ENCODE data around the gene MYG1.
"Not testable (repeated sequence)": the region's sequence is repeated elsewhere in the genome, so short reads cannot be mapped to it uniquely, and the experiment has no call there.

MYG1 gene

GRCh38 chr12:53325511-53326061, 26.1 kb downstream of the MYG1 start:
- Histone ChIP-seq H4K20me1 (no peaks in the 10 kb centered on the region), H3K27me3 (peaks cover 16 to 26% (median 18%) of the 10 kb centered on the region in 11 experiments), H3K27ac (peak overlapping the region; percentile 50 to 85 (median 78); a peak in 21 of 22 replicates), H3K4me1 (peaks cover 28 to 40% (median 32%) of the 10 kb centered on the region in 10 experiments), H3K9ac (peak overlapping the region; percentile 76 to 87 (median 84)), H3K4me3 (peak overlapping the region; percentile 53 to 76 (median 66)), H3K4me2 (peak overlapping the region; percentile 81 to 99 (median 93)), H3K9me3 (replicated peaks in 1 of 11) (no peaks in the 10 kb centered on the region), H3K36me3 (no peaks in the 10 kb centered on the region)
- no peak for TF ChIP-seq Cebpa-rat (IDR thresholded peaks at IDR 0.05)

GRCh38 chr12:53326460-53327185, 27.1 kb downstream of the MYG1 start:
- Histone ChIP-seq H3K4me1 (peaks cover 24 to 35% (median 28%) of the 10 kb centered on the region in 10 experiments), H3K9ac (peak overlapping the region in 2 of 11 experiments; percentile 77 to 87; a peak in 1 of 22 replicates), H3K36me3 (no peaks in the 10 kb centered on the region), H3K4me3 (peak overlapping the region in 6 of 10 experiments; percentile 64 to 76 (median 72); a peak in 6 of 20 replicates), H3K9me3 (replicated peaks in 1 of 11) (no peaks in the 10 kb centered on the region), H4K20me1 (no peaks in the 10 kb centered on the region), H3K4me2 (peak overlapping the region; percentile 81 to 99 (median 93); a peak in 19 of 22 replicates), H3K27me3 (peaks cover 16 to 26% (median 19%) of the 10 kb centered on the region in 11 experiments), H3K27ac (no peak overlapping the region)
- TF ChIP-seq Cebpa-rat (IDR thresholded peaks at IDR 0.05): no peak

- TF ChIP-seq Cebpa-rat (IDR thresholded peaks at IDR 0.05): no peak
- no peak overlapping the region for H3K27ac ChIP-seq
- no peaks in the 10 kb centered on the region for H3K9me3 ChIP-seq (replicated peaks in 1 of 11)
- H4K20me1 ChIP-seq: no peaks in the 10 kb centered on the region
- H3K4me3 ChIP-seq: no peak overlapping the region
- H3K4me2 ChIP-seq: no peak overlapping the region
- H3K36me3 ChIP-seq: no peaks in the 10 kb centered on the region
- H3K27me3 ChIP-seq: peaks cover 19 to 35% (median 27%) of the 10 kb centered on the region in 11 experiments
- H3K9ac ChIP-seq: no peak overlapping the region
- H3K4me1 ChIP-seq: peaks cover 19 to 30% (median 24%) of the 10 kb centered on the region in 10 experiments
Measured at GRCh38 chr12:53327435-53328042, 28.0 kb downstream of the MYG1 start.

GRCh38 chr12:53328043-53328435, 28.5 kb downstream of the MYG1 start:
- peaks cover 24 to 34% (median 29%) of the 10 kb centered on the region in 10 experiments for H3K4me1 ChIP-seq
- H4K20me1 ChIP-seq: no peaks in the 10 kb centered on the region
- no peak for TF ChIP-seq Cebpa-rat (IDR thresholded peaks at IDR 0.05)
- H3K36me3 ChIP-seq: no peaks in the 10 kb centered on the region
- H3K9me3 ChIP-seq (replicated peaks in 1 of 11): no peaks in the 10 kb centered on the region
- no peak overlapping the region for H3K4me3 ChIP-seq
- H3K27ac ChIP-seq: no peak overlapping the region
- H3K27me3 ChIP-seq: peaks cover 24 to 40% (median 32%) of the 10 kb centered on the region in 11 experiments
- H3K9ac ChIP-seq: no peak overlapping the region
- no peak overlapping the region for H3K4me2 ChIP-seq

- TF ChIP-seq Cebpa-rat (IDR thresholded peaks at IDR 0.05): no peak
- H3K27me3 ChIP-seq: peaks cover 27 to 50% (median 44%) of the 10 kb centered on the region in 11 experiments
- H3K9me3 ChIP-seq (replicated peaks in 1 of 11): no peaks in the 10 kb centered on the region
- H3K4me3 ChIP-seq: no peak overlapping the region
- no peaks in the 10 kb centered on the region for H3K36me3 ChIP-seq
- peaks cover 20 to 44% (median 33%) of the 10 kb centered on the region in 10 experiments for H3K4me1 ChIP-seq
- H3K4me2 ChIP-seq: no peak overlapping the region
- no peak overlapping the region for H3K27ac ChIP-seq
- H3K9ac ChIP-seq: no peak overlapping the region
- peaks cover 0 to 1% (median 0%) of the 10 kb centered on the region in 11 experiments; a peak in 1 of 22 replicates for H4K20me1 ChIP-seq
Measured at GRCh38 chr12:53330671-53331070, 31.2 kb downstream of the MYG1 start.

- H4K20me1 ChIP-seq: peaks cover 0 to 11% (median 0%) of the 10 kb centered on the region in 11 experiments; a peak in 3 of 22 replicates
- H3K27ac ChIP-seq: peak overlapping the region in 1 of 11 experiments; percentile 36; a peak in 1 of 22 replicates
- not testable (repeated sequence) for H3K9me3 ChIP-seq (replicated peaks in 1 of 11); H3K4me3 ChIP-seq; H3K36me3 ChIP-seq
- peaks cover 27 to 48% (median 39%) of the 10 kb centered on the region in 10 experiments for H3K4me1 ChIP-seq
- peak overlapping the region in 9 of 11 experiments; percentile 12 to 68 (median 55); a peak in 10 of 22 replicates for H3K9ac ChIP-seq
- H3K27me3 ChIP-seq: peaks cover 29 to 51% (median 44%) of the 10 kb centered on the region in 11 experiments
- H3K4me2 ChIP-seq: peak overlapping the region; percentile 71 to 88 (median 84)
Measured at GRCh38 chr12:53332339-53332738, 32.8 kb downstream of the MYG1 start.

GRCh38 chr12:53332744-53333143, 33.2 kb downstream of the MYG1 start:
- Histone ChIP-seq H3K9me3 (replicated peaks in 1 of 11) (no peaks in the 10 kb centered on the region), H3K9ac (peak overlapping the region; percentile 12 to 68 (median 54); a peak in 15 of 22 replicates), H3K4me3 (peak overlapping the region in 2 of 10 experiments; percentile 18 to 27; a peak in 2 of 20 replicates), H3K27ac (peak overlapping the region in 4 of 11 experiments; percentile 36 to 61 (median 53); a peak in 10 of 22 replicates), H3K4me1 (peaks cover 27 to 52% (median 41%) of the 10 kb centered on the region in 10 experiments), H3K27me3 (peaks cover 33 to 55% (median 48%) of the 10 kb centered on the region in 11 experiments), H4K20me1 (peaks cover 0 to 11% (median 0%) of the 10 kb centered on the region in 11 experiments; a peak in 3 of 22 replicates), H3K4me2 (peak overlapping the region; percentile 71 to 88 (median 84)), H3K36me3 (no peaks in the 10 kb centered on the region)
- no peak for TF ChIP-seq Cebpa-rat (IDR thresholded peaks at IDR 0.05)

- Histone ChIP-seq H3K9ac (peak overlapping the region in 5 of 11 experiments; percentile 5 to 62 (median 54); a peak in 7 of 22 replicates), H3K4me2 (peak overlapping the region; percentile 71 to 88 (median 84); a peak in 21 of 22 replicates), H4K20me1 (peaks cover 0 to 11% (median 0%) of the 10 kb centered on the region in 11 experiments; a peak in 3 of 22 replicates), H3K9me3 (replicated peaks in 1 of 11) (no peaks in the 10 kb centered on the region), H3K27ac (0 out of 22 replicates have a peak overlapping the region, but pooled peaks of 1 of the 11 experiments have one; percentile 61), H3K27me3 (peaks cover 38 to 60% (median 53%) of the 10 kb centered on the region in 11 experiments), H3K4me1 (peaks cover 27 to 58% (median 46%) of the 10 kb centered on the region in 10 experiments), H3K4me3 (peak overlapping the region in 1 of 10 experiments; percentile 18; a peak in 1 of 20 replicates), H3K36me3 (no peaks in the 10 kb centered on the region)
- no peak for TF ChIP-seq Cebpa-rat (IDR thresholded peaks at IDR 0.05)
Measured at GRCh38 chr12:53333289-53333688, 33.8 kb downstream of the MYG1 start.

Measured in BLaER1 treated with 17β-estradiol and CSF1 and Interleukin-3, amounts not matched to agents 10 nM and 100 nM (cell line).